CD8-positive, alpha-beta memory T cell (primary cell): Measurements from ENCODE around the gene NEB. TPM values are rescaled to one million over a fixed set of nuclear protein-coding genes. Genes with fewer than 3 reads are reported as not detected.

Experiments used
- CTCF ChIA-PET: fragments of 350-600 bp; sonication (Branson Sonifier 250); formaldehyde crosslinking; loops from one replicate; lab custom pipeline; 2021; ENCODE audit warnings: antibody characterized with exemption; lab: Charles Lee
- POLR2A ChIA-PET: fragments of 350-600 bp; sonication (Branson Sonifier 250); formaldehyde crosslinking; loops from one replicate; lab custom pipeline; 2021; ENCODE audit warnings: antibody characterized with exemption; lab: Charles Lee
- DNase-seq, 5 donors: peaks; one replicate each; pipeline versions ENCODE4 v3.0.0 to v3.0.0-alpha.2; 2020 to 2022; ENCODE audit warnings: mixed read lengths in 1 of 5
- H3K27ac ChIP-seq: one replicate; pipeline ENCODE4 v1.7.0; 2013; ENCODE audit warnings: low read depth, mild to moderate bottlenecking, low read length, moderate library complexity
- H3K27me3 ChIP-seq: 2 replicates; pipeline ENCODE4 v1.7.0; 2013; ENCODE audit warnings: low read length, mild to moderate bottlenecking; ENCODE audit not compliant: insufficient read depth, poor library complexity, severe bottlenecking
- H3K36me3 ChIP-seq: 2 replicates; pipeline ENCODE4 v1.7.0; 2013; ENCODE audit warnings: mild to moderate bottlenecking, low read length, moderate library complexity; ENCODE audit not compliant: insufficient read depth
- H3K4me1 ChIP-seq: 2 replicates; pipeline ENCODE4 v1.7.0; 2013; ENCODE audit warnings: mild to moderate bottlenecking, low read length, moderate library complexity; ENCODE audit not compliant: insufficient read depth
- H3K4me3 ChIP-seq: 2 replicates; pipeline ENCODE4 v1.7.0; 2013; ENCODE audit warnings: mild to moderate bottlenecking, low read length
- H3K9me3 ChIP-seq: 2 replicates; pipeline ENCODE4 v1.7.0; 2013; ENCODE audit warnings: mild to moderate bottlenecking, low read length
- H3K27ac Mint-ChIP-seq, 8 donors: one replicate each; pipeline ENCODE4 v1.8.0; 2020 to 2021; ENCODE audit warnings: mixed read lengths in 8 of 8, mild to moderate bottlenecking in 6 of 8, inconsistent platforms in 3 of 8, moderate library complexity in 3 of 8
- H3K27me3 Mint-ChIP-seq, 2 donors: one replicate each; pipeline ENCODE4 v1.8.0; 2020 to 2021; ENCODE audit warnings: mixed read lengths in 2 of 2, mild to moderate bottlenecking in 1 of 2, moderate library complexity in 1 of 2
- H3K36me3 Mint-ChIP-seq, 3 donors: one replicate each; pipeline ENCODE4 v1.8.0; 2020 to 2021; ENCODE audit warnings: mixed read lengths in 3 of 3, inconsistent platforms in 1 of 3, mild to moderate bottlenecking in 1 of 3
- H3K4me1 Mint-ChIP-seq, 3 donors: one replicate each; pipeline ENCODE4 v1.8.0; 2020 to 2021; ENCODE audit warnings: mixed read lengths in 3 of 3, inconsistent platforms in 1 of 3, mild to moderate bottlenecking in 1 of 3
- H3K4me3 Mint-ChIP-seq, 7 donors: one replicate each; pipeline ENCODE4 v1.8.0; 2020 to 2021; ENCODE audit warnings: mixed read lengths in 7 of 7, mild to moderate bottlenecking in 6 of 7, moderate library complexity in 4 of 7, inconsistent platforms in 2 of 7
- H3K9me3 Mint-ChIP-seq, 5 donors: one replicate each; pipeline ENCODE4 v1.8.0; 2020 to 2022; ENCODE audit warnings: mixed read lengths in 5 of 5, mild to moderate bottlenecking in 3 of 5, moderate library complexity in 2 of 5, inconsistent platforms in 1 of 5
- polyA plus RNA-seq: library from polyadenylated mRNA; unstranded; fragments of 300-500 nt; fragmentation: Illumina TruSeq; gene quantifications from one replicate; pipeline ENCODE4 v1.2.3, GENCODE V29; 2021
- total RNA-seq, 2 experiments: library from RNA; stranded (reverse); gene quantifications; one replicate each; pipeline ENCODE4 v1.2.3, GENCODE V29; 2021

Gene NEB
- total and polyA plus RNA-seq, 3 experiments from 2014 or later = 0.10 to 0.31 (median 0.29) TPM

- ChIA-PET POLR2A (no interaction called here), CTCF (no interaction called here)
- Histone ChIP-seq H3K27me3 (no peaks in the 10 kb centered on the region), H3K4me1 (no peaks in the 10 kb centered on the region), H3K36me3 (no peaks in the 10 kb centered on the region), H3K27ac (no peak overlapping the region), H3K4me3 (no peak overlapping the region), H3K9me3 (no peaks in the 10 kb centered on the region)
- Mint-ChIP-seq H3K27me3 (peaks cover 0 to 11% of the 10 kb centered on the region in 2 donors), H3K9me3 (peaks cover 0 to 2% (median 0%) of the 10 kb centered on the region in 5 donors), H3K4me3 (no peak overlapping the region), H3K36me3 (peaks cover 0 to 8% (median 0%) of the 10 kb centered on the region in 3 donors), H3K27ac (no peak overlapping the region), H3K4me1 (no peaks in the 10 kb centered on the region)
- no peak for DNase-seq
Measured at GRCh38 chr2:151727593-151728552, 6.4 kb downstream of the NEB start.

- Mint-ChIP-seq H3K27ac (peak overlapping the region in 1 of 8 donors; percentile 8), H3K27me3 (peaks cover 3 to 10% of the 10 kb centered on the region in 2 donors), H3K9me3 (peaks cover 0 to 2% (median 0%) of the 10 kb centered on the region in 5 donors), H3K4me1 (no peaks in the 10 kb centered on the region), H3K4me3 (no peak overlapping the region), H3K36me3 (peaks cover 0 to 14% (median 0%) of the 10 kb centered on the region in 3 donors)
- H3K27ac ChIP-seq = no peak overlapping the region
- ChIA-PET POLR2A (no interaction called here), CTCF (no interaction called here)
- no peak for DNase-seq
- no peak overlapping the region for H3K4me3 ChIP-seq
- no peaks in the 10 kb centered on the region for H3K9me3 ChIP-seq
- H3K36me3 ChIP-seq = no peaks in the 10 kb centered on the region
- H3K27me3 ChIP-seq = no peaks in the 10 kb centered on the region
- H3K4me1 ChIP-seq = no peaks in the 10 kb centered on the region
Measured at GRCh38 chr2:151721161-151721560, 13.1 kb downstream of the NEB start.

DNA sequence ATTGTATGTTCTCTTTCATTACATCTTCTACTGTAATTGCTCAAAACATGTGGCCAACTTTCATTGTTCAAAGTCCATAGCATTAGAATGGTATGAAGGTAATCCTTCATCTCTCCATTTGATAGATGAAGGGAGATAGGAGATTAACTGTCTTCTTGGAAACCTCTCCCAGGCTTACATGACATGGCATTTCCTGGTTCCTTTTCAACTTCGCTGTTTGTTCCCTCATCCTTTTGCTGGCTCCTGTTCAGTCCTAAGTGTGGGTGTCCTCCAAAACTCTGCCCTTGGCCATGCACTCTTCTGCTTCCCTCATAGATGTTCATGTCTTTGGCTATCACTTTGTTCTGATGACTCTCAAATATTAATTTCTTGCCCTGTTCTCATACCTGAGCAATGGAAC, 13.8 kb downstream of the NEB start:
- Mint-ChIP-seq H3K36me3 (peaks cover 0 to 14% (median 0%) of the 10 kb centered on the region in 3 donors), H3K4me1 (no peaks in the 10 kb centered on the region), H3K27me3 (peaks cover 3 to 10% of the 10 kb centered on the region in 2 donors), H3K27ac (no peak overlapping the region), H3K9me3 (peaks cover 0 to 2% (median 0%) of the 10 kb centered on the region in 5 donors), H3K4me3 (no peak overlapping the region)
- Histone ChIP-seq H3K36me3 (no peaks in the 10 kb centered on the region), H3K4me3 (no peak overlapping the region), H3K27ac (no peak overlapping the region), H3K27me3 (no peaks in the 10 kb centered on the region), H3K9me3 (no peaks in the 10 kb centered on the region), H3K4me1 (no peaks in the 10 kb centered on the region)
- POLR2A ChIA-PET = no interaction called here
- DNase-seq = no peak
- CTCF ChIA-PET = no interaction called here

DNA sequence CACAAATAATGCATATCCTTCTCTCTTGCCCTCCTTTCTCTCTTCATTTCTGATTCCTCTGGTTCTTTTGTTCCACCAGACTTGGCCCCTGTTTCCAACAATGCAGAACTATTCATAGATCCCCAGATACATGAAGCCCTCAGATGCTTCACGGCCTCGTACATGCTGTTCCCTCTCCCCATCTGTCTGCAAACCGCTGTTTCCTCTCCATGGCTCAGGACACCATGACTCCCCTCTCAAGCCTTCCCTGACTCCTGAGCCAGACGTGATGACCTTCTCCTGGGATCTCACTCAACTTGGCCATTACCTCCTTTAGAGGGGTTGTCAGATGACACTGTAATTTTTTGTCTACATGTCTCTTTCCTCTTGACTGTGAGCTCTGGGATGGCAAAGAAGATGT, 15.5 kb downstream of the NEB start:
- H3K4me1 ChIP-seq = no peaks in the 10 kb centered on the region
- H3K36me3 Mint-ChIP-seq = peaks cover 0 to 10% (median 0%) of the 10 kb centered on the region in 3 donors
- no peak for DNase-seq
- no peaks in the 10 kb centered on the region for H3K36me3 ChIP-seq
- CTCF ChIA-PET = no interaction called here
- POLR2A ChIA-PET = no interaction called here
- no peak overlapping the region for H3K4me3 Mint-ChIP-seq
- no peak overlapping the region for H3K27ac ChIP-seq
- H3K4me3 ChIP-seq = no peak overlapping the region
- no peaks in the 10 kb centered on the region for H3K4me1 Mint-ChIP-seq
- H3K9me3 ChIP-seq = no peaks in the 10 kb centered on the region
- H3K27ac Mint-ChIP-seq = no peak overlapping the region
- peaks cover 3 to 6% of the 10 kb centered on the region in 2 donors for H3K27me3 Mint-ChIP-seq
- no peaks in the 10 kb centered on the region for H3K27me3 ChIP-seq
- no peaks in the 10 kb centered on the region for H3K9me3 Mint-ChIP-seq

GRCh38 chr2:151718247-151718646, 16.0 kb downstream of the NEB start:
- Mint-ChIP-seq H3K4me3 (no peak overlapping the region), H3K36me3 (peaks cover 0 to 8% (median 0%) of the 10 kb centered on the region in 3 donors), H3K9me3 (no peaks in the 10 kb centered on the region), H3K27me3 (peaks cover 3 to 4% of the 10 kb centered on the region in 2 donors), H3K27ac (no peak overlapping the region), H3K4me1 (no peaks in the 10 kb centered on the region)
- H3K36me3 ChIP-seq = no peaks in the 10 kb centered on the region
- H3K27me3 ChIP-seq = no peaks in the 10 kb centered on the region
- no peak overlapping the region for H3K27ac ChIP-seq
- no peaks in the 10 kb centered on the region for H3K4me1 ChIP-seq
- ChIA-PET CTCF (no interaction called here), POLR2A (no interaction called here)
- no peaks in the 10 kb centered on the region for H3K9me3 ChIP-seq
- H3K4me3 ChIP-seq = no peak overlapping the region
- no peak for DNase-seq

- H3K4me1 ChIP-seq = no peaks in the 10 kb centered on the region
- H3K4me3 ChIP-seq = no peak overlapping the region
- peak overlapping the region in 1 of 8 donors; percentile 9 for H3K27ac Mint-ChIP-seq
- peaks cover 0 to 6% (median 0%) of the 10 kb centered on the region in 3 donors for H3K36me3 Mint-ChIP-seq
- no peak for DNase-seq
- ChIA-PET POLR2A (no interaction called here), CTCF (no interaction called here)
- H3K9me3 ChIP-seq = no peaks in the 10 kb centered on the region
- no peak overlapping the region for H3K27ac ChIP-seq
- no peaks in the 10 kb centered on the region for H3K36me3 ChIP-seq
- H3K27me3 ChIP-seq = no peaks in the 10 kb centered on the region
- no peak overlapping the region for H3K4me3 Mint-ChIP-seq
- H3K4me1 Mint-ChIP-seq = no peaks in the 10 kb centered on the region
- H3K27me3 Mint-ChIP-seq = peaks cover 3% of the 10 kb centered on the region in 2 donors
- no peaks in the 10 kb centered on the region for H3K9me3 Mint-ChIP-seq
Measured at GRCh38 chr2:151716721-151717120, 17.6 kb downstream of the NEB start.

DNA sequence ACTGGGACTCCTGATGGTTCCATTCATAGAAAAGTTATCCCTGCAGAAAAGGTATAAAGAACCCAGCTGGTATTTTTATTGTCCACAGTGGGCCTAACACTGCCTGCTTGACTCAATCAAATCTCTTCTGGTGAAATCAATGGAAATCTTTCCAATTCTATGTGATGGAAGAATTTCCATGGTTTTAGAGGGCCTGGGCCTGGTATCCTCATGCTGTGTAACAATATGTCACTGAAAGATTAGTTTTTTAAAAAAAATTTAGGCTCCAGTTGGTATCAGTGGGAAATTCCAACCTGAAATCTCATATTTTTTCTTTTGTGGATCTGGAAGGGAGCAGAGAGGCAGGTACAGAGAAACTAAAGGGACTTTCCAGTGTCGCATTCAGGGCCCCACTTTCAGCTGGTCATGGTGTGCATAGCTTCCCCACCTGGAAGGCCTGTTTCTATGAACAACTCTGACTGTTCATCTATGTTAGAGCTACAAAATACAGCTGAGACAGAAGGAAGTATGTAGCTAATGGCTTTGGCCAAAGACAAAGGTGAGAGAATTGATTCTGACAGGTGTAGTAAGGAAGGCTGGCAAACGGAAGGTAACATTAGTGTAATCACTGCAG, 20.9 kb downstream of the NEB start:
- Mint-ChIP-seq H3K4me3 (no peak overlapping the region), H3K27ac (no peak overlapping the region), H3K27me3 (peaks cover 0 to 3% of the 10 kb centered on the region in 2 donors), H3K4me1 (no peaks in the 10 kb centered on the region), H3K36me3 (peaks cover 0 to 8% (median 0%) of the 10 kb centered on the region in 3 donors), H3K9me3 (no peaks in the 10 kb centered on the region)
- H3K27ac ChIP-seq = no peak overlapping the region
- CTCF ChIA-PET = no interaction called here
- POLR2A ChIA-PET = no interaction called here
- no peaks in the 10 kb centered on the region for H3K27me3 ChIP-seq
- DNase-seq = no peak
- H3K9me3 ChIP-seq = no peaks in the 10 kb centered on the region
- no peak overlapping the region for H3K4me3 ChIP-seq
- H3K36me3 ChIP-seq = no peaks in the 10 kb centered on the region
- H3K4me1 ChIP-seq = no peaks in the 10 kb centered on the region

DNA sequence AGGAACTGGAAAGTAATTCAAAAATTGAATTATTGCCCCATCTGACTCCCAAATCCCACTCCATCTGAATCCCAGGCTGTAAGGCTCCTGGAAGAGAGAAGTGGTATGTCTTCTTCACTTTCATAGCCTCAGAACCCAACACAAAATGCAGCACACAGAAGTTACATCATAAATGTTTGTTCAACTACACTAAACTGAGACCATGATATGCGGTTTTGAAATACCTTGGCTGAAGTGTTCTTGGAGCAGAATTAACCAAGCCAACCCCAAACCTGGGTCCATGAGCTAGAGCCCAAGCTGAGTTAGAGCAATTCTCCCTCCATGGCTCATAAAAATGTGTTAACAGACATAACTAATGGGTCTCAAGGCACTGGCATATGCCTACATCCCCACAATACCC, 23.3 kb downstream of the NEB start:
- no peaks in the 10 kb centered on the region for H3K4me1 Mint-ChIP-seq
- H3K9me3 Mint-ChIP-seq = no peaks in the 10 kb centered on the region
- H3K27ac Mint-ChIP-seq = no peak overlapping the region
- Histone ChIP-seq H3K27me3 (no peaks in the 10 kb centered on the region), H3K9me3 (no peaks in the 10 kb centered on the region), H3K4me3 (no peak overlapping the region), H3K36me3 (no peaks in the 10 kb centered on the region), H3K27ac (no peak overlapping the region), H3K4me1 (no peaks in the 10 kb centered on the region)
- ChIA-PET CTCF (no interaction called here), POLR2A (no interaction called here)
- peaks cover 0 to 8% (median 0%) of the 10 kb centered on the region in 3 donors for H3K36me3 Mint-ChIP-seq
- peaks cover 3 to 11% of the 10 kb centered on the region in 2 donors for H3K27me3 Mint-ChIP-seq
- DNase-seq = no peak
- no peak overlapping the region for H3K4me3 Mint-ChIP-seq
